A549 (cell line): ENCODE data around the gene MKNK1. TPM values are rescaled to one million over a fixed set of nuclear protein-coding genes. Genes with fewer than 3 reads are reported as not detected.

Experiments used
- ATAC-seq, 2 experiments: fragments of 200-7000 bp in 1 of 2; fragments of >200 bp in 1 of 2; cut with Nextera tagmentation in 1 of 2; cut with Tn5 transposase in 1 of 2; 3 replicates each; pipeline versions ENCODE4 v1.8.0 to v1.9.1; 2018 to 2020; ENCODE audit warnings: mild to moderate bottlenecking in 1 of 2, moderate library complexity in 1 of 2
- CTCF ChIA-PET: fragments of 300-600 bp; sonication (Branson Sonifier 250); formaldehyde crosslinking; extraction: SDS; loops from one replicate; lab custom pipeline; 2021; ENCODE audit warnings: antibody characterized with exemption, inconsistent platforms; lab: Yijun Ruan, JAX
- POLR2A ChIA-PET: fragments of 350-600 bp; formaldehyde crosslinking; extraction: SDS; loops from one replicate; lab custom pipeline; 2021; ENCODE audit warnings: antibody characterized with exemption, inconsistent platforms; lab: Yijun Ruan, JAX
- DNase-seq, 2 experiments: peaks; one replicate each; pipeline versions ENCODE4 v3.0.0 to v3.0.0-alpha.2; 2011 to 2016; ENCODE audit warnings: low read depth in 1 of 2, low spot score in 1 of 2
- FAIRE-seq: peaks from 2 replicates; lab custom pipeline; 2011; peaks lifted over from hg19 to GRCh38; lab: Jason Lieb, UNC
- H3K27ac ChIP-seq, 2 experiments: fragments of >200 bp; sonication (Bioruptor Twin); formaldehyde crosslinking; 3 replicates each; pipeline ENCODE4 v1.5.1; 2016 to 2017
- H3K4me1 ChIP-seq: fragments of >200 bp; sonication (Bioruptor Twin); formaldehyde crosslinking; 3 replicates; pipeline ENCODE4 v1.6.1; 2016
- H3K4me2 ChIP-seq: fragments of >200 bp; sonication (Bioruptor Twin); formaldehyde crosslinking; 3 replicates; pipeline ENCODE4 v1.6.1; 2016
- H3K4me3 ChIP-seq: fragments of >200 bp; sonication (Bioruptor Twin); formaldehyde crosslinking; 3 replicates; pipeline ENCODE4 v1.5.1; 2016
- H3K9me3 ChIP-seq: fragments of >200 bp; sonication (Bioruptor Twin); formaldehyde crosslinking; 3 replicates; pipeline ENCODE4 v1.6.1; 2016
- EHMT2 ChIP-seq: fragments of 200-600 bp; sonication (generic); IDR thresholded peaks from 2 replicates; pipeline ENCODE4 v1.6.1; 2016; ENCODE audit warnings: antibody characterized with exemption, low read depth, mild to moderate bottlenecking, moderate library complexity
- EP300 ChIP-seq, 2 experiments: fragments of >200 bp; sonication (Bioruptor Twin); formaldehyde crosslinking; IDR thresholded peaks; 2 replicates in 1 of 2; 3 replicates in 1 of 2; pipeline ENCODE4 v1.6.1; 2016 to 2017
- HEYL ChIP-seq: fragments of 250-450 bp; sonication (Bioruptor Pico); IDR thresholded peaks from 2 replicates; pipeline ENCODE4 v1.8.0; 2021; ENCODE audit warnings: mild to moderate bottlenecking, moderate library complexity
- HOXB13 ChIP-seq: fragments of 250-450 bp; sonication (Bioruptor Pico); IDR thresholded peaks from 2 replicates; pipeline ENCODE4 v1.5.0; 2020; ENCODE audit warnings: low read depth, mild to moderate bottlenecking, moderate library complexity
- JUN ChIP-seq, 2 experiments: fragments of >200 bp; sonication (Bioruptor Twin); formaldehyde crosslinking; IDR thresholded peaks; 2 replicates in 1 of 2; 3 replicates in 1 of 2; pipeline ENCODE4 v1.6.1; 2016 to 2017
- MAFK ChIP-seq: fragments of 450-650 bp; IDR thresholded peaks from 2 replicates; pipeline ENCODE4 v1.6.1; 2014; ENCODE audit not compliant: partially characterized antibody
- MYC ChIP-seq: IDR thresholded peaks from 2 replicates; pipeline ENCODE4 v1.6.1; 2012; ENCODE audit warnings: mild to moderate bottlenecking, inconsistent platforms, low read length, improper control_type of control experiment, borderline replicate concordance
- PHF8 ChIP-seq: fragments of 200-600 bp; sonication (generic); IDR thresholded peaks from 2 replicates; pipeline ENCODE4 v1.6.1; 2016; ENCODE audit warnings: low read depth, mild to moderate bottlenecking, antibody characterized with exemption, moderate library complexity, borderline replicate concordance
- POLR2A ChIP-seq: IDR thresholded peaks from 2 replicates; pipeline ENCODE4 v1.6.1; 2012; ENCODE audit warnings: mild to moderate bottlenecking, low read length
- RFX5 ChIP-seq: fragments of 450-650 bp; IDR thresholded peaks from 2 replicates; pipeline ENCODE4 v1.7.1; 2014; ENCODE audit warnings: antibody characterized with exemption, mild to moderate bottlenecking, moderate library complexity
- ZNF302 ChIP-seq: fragments of 250-450 bp; sonication (Bioruptor Pico); IDR thresholded peaks from 2 replicates; pipeline ENCODE4 v1.9.0; 2021; ENCODE audit warnings: inconsistent platforms, mild to moderate bottlenecking, moderate library complexity
- WGBS: methylation state at CpG from one replicate; pipeline ENCODE4 v1.1.6; 2017; ENCODE audit errors: missing lambda C conversion rate; 5-methylcytosine and 5-hydroxymethylcytosine counted together
- polyA plus RNA-seq, 4 experiments: library from polyadenylated mRNA; depleted of rRNA in 3 of 4; stranded (reverse); fragments of >200 nt; fragmentation: RNase III in 1 of 4; extraction: RNeasy Plus Mini Kit Qiagen cat#74134 plus additional on column Dnase treatment in 1 of 4; gene quantifications; 2 replicates in 3 of 4; 3 replicates in 1 of 4; pipeline ENCODE4 v1.2.3, GENCODE V29; 2011 to 2017
- TF ChIP-seq, protein P1 (sequence below): fragments of 200-600 bp; sonication (generic); IDR thresholded peaks from 2 replicates; pipeline ENCODE4 v1.6.1; 2016; ENCODE audit warnings: antibody characterized with exemption, mild to moderate bottlenecking, moderate library complexity
- TF ChIP-seq, protein P2 (sequence below): IDR thresholded peaks from 2 replicates; pipeline ENCODE4 v1.6.1; 2012
- TF ChIP-seq, protein P3 (sequence below): IDR thresholded peaks from 2 replicates; pipeline ENCODE4 v1.6.1; 2012
- TF ChIP-seq, protein P4 (sequence below): fragments of 450-650 bp; IDR thresholded peaks from 2 replicates; pipeline ENCODE4 v1.6.1; 2014; ENCODE audit warnings: antibody characterized with exemption

Gene MKNK1
- polyA plus RNA-seq, 2 of the 4 experiments (the other 2 are of a cell fraction): 20.8 to 28.4 TPM

DNA sequence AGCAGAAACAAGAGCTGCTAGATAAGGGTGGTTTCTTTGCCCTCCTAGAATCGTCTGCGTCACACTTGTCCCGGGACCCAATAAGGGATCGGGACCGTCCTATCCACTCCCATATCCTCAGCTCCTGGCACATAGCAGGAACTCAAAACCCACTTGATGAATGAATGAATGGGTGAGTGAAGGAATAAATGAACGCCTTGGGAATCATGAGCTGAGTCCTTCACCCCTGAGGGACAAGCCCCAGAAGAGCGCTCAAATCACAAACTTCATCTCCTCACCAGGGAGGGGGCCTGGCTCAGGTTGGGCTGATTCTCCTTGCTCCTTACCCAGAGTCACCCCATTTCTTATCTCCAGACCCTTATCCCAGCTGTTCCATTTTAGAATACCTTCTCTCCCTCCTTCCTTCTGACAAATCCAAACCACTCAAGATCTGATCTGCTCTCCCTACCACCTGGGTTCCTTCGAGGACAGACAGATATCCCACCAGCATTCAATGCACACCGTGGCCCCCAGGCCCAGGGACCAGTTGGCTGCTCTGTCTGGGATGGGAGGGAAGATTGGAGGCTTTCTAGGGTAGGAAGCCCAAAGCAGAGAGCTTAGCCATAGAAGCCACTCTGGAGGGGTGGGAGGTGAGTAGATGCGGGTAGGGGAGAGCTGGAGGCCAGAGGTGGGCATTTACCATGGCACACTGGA is 13.2 kb upstream of the MKNK1 start:
- POLR2A ChIA-PET: interaction anchor here (2.4 kb wide), 1 partner anchor 13 kb away, joined by 12 read pairs; the partner anchor contains the start of gene MKNK1
- Histone ChIP-seq H3K4me3 (peak overlapping the region; percentile 81), H3K4me2 (peak overlapping the region; percentile 81)
- TF ChIP-seq, protein P1, sequence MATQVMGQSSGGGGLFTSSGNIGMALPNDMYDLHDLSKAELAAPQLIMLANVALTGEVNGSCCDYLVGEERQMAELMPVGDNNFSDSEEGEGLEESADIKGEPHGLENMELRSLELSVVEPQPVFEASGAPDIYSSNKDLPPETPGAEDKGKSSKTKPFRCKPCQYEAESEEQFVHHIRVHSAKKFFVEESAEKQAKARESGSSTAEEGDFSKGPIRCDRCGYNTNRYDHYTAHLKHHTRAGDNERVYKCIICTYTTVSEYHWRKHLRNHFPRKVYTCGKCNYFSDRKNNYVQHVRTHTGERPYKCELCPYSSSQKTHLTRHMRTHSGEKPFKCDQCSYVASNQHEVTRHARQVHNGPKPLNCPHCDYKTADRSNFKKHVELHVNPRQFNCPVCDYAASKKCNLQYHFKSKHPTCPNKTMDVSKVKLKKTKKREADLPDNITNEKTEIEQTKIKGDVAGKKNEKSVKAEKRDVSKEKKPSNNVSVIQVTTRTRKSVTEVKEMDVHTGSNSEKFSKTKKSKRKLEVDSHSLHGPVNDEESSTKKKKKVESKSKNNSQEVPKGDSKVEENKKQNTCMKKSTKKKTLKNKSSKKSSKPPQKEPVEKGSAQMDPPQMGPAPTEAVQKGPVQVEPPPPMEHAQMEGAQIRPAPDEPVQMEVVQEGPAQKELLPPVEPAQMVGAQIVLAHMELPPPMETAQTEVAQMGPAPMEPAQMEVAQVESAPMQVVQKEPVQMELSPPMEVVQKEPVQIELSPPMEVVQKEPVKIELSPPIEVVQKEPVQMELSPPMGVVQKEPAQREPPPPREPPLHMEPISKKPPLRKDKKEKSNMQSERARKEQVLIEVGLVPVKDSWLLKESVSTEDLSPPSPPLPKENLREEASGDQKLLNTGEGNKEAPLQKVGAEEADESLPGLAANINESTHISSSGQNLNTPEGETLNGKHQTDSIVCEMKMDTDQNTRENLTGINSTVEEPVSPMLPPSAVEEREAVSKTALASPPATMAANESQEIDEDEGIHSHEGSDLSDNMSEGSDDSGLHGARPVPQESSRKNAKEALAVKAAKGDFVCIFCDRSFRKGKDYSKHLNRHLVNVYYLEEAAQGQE: no peak
- TF ChIP-seq HOXB13 (no peak), RFX5 (no peak), HEYL (no peak)
- TF ChIP-seq, protein P2, sequence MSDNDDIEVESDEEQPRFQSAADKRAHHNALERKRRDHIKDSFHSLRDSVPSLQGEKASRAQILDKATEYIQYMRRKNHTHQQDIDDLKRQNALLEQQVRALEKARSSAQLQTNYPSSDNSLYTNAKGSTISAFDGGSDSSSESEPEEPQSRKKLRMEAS: no peak
- TF ChIP-seq, all 56 proteins: peak for 0
- Histone ChIP-seq H3K9me3 (no peaks in the 10 kb centered on the region), H3K27ac (peak overlapping the region; percentile 79 to 94), H3K4me1 (peaks cover 27% of the 10 kb centered on the region)
- WGBS: 36% methylated on average over 8 of the region's 10 CpGs
- CTCF ChIA-PET: interaction anchor here (1.1 to 1.8 kb wide), 3 partner anchors 11 to 85 kb away, joined by 3 to 4 read pairs (median 3); no protein-coding TSS in a partner anchor
- DNase-seq (no peak), ATAC-seq (peak; percentile 54 to 74), FAIRE-seq (no peak)

DNA sequence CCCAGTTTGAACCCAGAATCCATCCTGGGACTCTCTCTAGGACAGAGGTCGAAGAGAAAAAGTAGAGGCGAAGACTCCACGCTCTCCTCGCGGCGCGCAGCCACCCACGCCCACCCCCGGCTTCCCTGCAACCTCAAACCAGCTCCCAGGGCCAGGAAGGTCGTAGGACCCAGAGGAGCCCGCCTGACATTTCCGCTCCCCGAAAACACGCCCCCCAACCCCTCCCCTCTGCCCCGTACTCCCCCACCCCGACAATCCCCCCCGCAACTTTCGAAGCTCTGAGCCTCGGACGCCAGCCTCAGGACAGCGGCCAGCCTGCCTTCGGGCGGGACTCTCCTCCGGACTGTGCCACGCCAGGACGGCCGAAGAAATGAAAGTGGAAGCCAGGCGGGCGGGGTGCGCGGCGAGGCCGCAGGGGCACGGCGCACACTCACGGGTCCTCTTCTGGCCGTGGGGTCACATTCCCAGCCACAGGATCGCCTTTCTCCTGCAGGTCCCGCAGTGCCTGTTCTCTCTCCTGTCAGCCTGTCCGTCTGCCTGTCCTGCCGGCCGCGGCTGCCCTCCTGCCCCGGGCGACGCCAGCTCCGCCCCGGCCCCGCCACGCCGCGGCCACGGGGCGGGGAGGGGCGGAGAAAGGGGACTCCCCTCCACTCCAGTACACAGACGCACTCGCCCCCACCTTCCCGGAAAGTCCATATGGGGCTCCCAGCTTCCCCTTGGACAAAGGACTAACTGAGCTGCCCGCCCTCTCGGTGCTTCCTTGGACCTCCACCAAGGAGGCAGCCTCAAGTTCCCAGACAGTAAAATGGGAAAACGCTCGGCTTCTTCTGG is 12.4 kb upstream of the MKNK1 start, which contains the start of gene MOB3C:
MOB3C (minus strand) TSS at position 535 of the 831 bp plus-strand sequence. CDS start 3,490 bp downstream, outside the sequence.
- Histone ChIP-seq H3K4me1 (peaks cover 34% of the 10 kb centered on the region), H3K4me2 (peak within 1 kb of the TSS; percentile 81), H3K9me3 (no peaks in the 10 kb centered on the region), H3K27ac (peak within 1 kb of the TSS; percentile 79 to 94), H3K4me3 (peak within 1 kb of the TSS; percentile 81)
- ChIA-PET POLR2A (interaction anchor here (0.6 to 2.4 kb wide), 3 partner anchors 12 to 231 kb away, joined by 3 to 12 read pairs (median 4); partner anchors contain the start of gene MKNK1), CTCF (interaction anchor here (1.1 to 1.8 kb wide), 4 partner anchors 10 to 86 kb away, joined by 3 to 4 read pairs (median 3); partner anchors contain the start of gene MKNK1)
- 9% methylated on average over 19 of the region's 62 CpGs for WGBS
- ATAC-seq (peak; percentile 73 to 87), FAIRE-seq (no peak), DNase-seq (peak; percentile 36 to 47)
- TF ChIP-seq PHF8 (peak; percentile 36), EP300 (IDR thresholded peaks at IDR 0.05) (no peak), JUN (IDR thresholded peaks at IDR 0.05) (peak in 1 of 2 experiments; percentile 22; a peak in 1 of 5 replicates), EHMT2 (no peak), ZNF302 (CRISPR knock-in tag) (no peak), MAFK (no peak), POLR2A (peak; percentile 59), MYC (no peak)
- TF ChIP-seq, protein P2: peak; percentile 46
- TF ChIP-seq, protein P3, sequence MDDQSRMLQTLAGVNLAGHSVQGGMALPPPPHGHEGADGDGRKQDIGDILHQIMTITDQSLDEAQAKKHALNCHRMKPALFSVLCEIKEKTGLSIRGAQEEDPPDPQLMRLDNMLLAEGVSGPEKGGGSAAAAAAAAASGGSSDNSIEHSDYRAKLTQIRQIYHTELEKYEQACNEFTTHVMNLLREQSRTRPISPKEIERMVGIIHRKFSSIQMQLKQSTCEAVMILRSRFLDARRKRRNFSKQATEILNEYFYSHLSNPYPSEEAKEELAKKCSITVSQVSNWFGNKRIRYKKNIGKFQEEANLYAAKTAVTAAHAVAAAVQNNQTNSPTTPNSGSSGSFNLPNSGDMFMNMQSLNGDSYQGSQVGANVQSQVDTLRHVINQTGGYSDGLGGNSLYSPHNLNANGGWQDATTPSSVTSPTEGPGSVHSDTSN: no peak
- TF ChIP-seq, protein P4, sequence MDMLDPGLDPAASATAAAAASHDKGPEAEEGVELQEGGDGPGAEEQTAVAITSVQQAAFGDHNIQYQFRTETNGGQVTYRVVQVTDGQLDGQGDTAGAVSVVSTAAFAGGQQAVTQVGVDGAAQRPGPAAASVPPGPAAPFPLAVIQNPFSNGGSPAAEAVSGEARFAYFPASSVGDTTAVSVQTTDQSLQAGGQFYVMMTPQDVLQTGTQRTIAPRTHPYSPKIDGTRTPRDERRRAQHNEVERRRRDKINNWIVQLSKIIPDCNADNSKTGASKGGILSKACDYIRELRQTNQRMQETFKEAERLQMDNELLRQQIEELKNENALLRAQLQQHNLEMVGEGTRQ: no peak
